Activated CD4-positive, alpha-beta T cell treated with anti-CD3 and anti-CD28 coated beads for 4 hours (primary cell): Measurements from ENCODE around the gene OR5AS1.
"Not testable (repeated sequence)": the region's sequence is repeated elsewhere in the genome, so short reads cannot be mapped to it uniquely, and the experiment has no call there.

Experiments used
- DNase-seq, 2 donors: peaks; one replicate each; pipeline ENCODE4 v3.0.0-alpha.2; 2020

Gene OR5AS1

GRCh38 chr11:56027354-56027753, at the start of gene OR5AS1:
TSS of gene OR5AS1 (plus strand) at chr11:56027654. CDS start at chr11:56030419, 2,765 bp downstream.
- DNase-seq: no peak

- no peak for DNase-seq
Observed at GRCh38 chr11:55994525-55994924, 32.9 kb upstream of the OR5AS1 start, which contains the start of gene OR5F1. TSS of gene OR5F1 (minus strand) at chr11:55994625. CDS start at chr11:55994625, 0 bp downstream.

- DNase-seq: no peak
Observed at GRCh38 chr11:56010716-56011115, 16.7 kb upstream of the OR5AS1 start.

GRCh38 chr11:56013805-56014204, 13.6 kb upstream of the OR5AS1 start:
- DNase-seq: no peak

GRCh38 chr11:56045538-56045937, 18.1 kb downstream of the OR5AS1 start:
- DNase-seq: no peak

- no peak for DNase-seq
Observed at GRCh38 chr11:56048480-56048879, 21.0 kb downstream of the OR5AS1 start.

- DNase-seq: no peak
Observed at GRCh38 chr11:56049487-56049886, 22.0 kb downstream of the OR5AS1 start.

GRCh38 chr11:56056366-56056765, 28.9 kb downstream of the OR5AS1 start:
- not testable (repeated sequence) for DNase-seq

- DNase-seq: not testable (repeated sequence)
Observed at GRCh38 chr11:56057661-56058237, 30.3 kb downstream of the OR5AS1 start.

- DNase-seq: not testable (repeated sequence)
Observed at GRCh38 chr11:56058260-56058780, 30.9 kb downstream of the OR5AS1 start.

GRCh38 chr11:56066980-56067379, 39.5 kb downstream of the OR5AS1 start:
- DNase-seq: no peak
